Measurements from ENCODE around the gene CD96. TPM values are rescaled to one million over a fixed set of nuclear protein-coding genes. Genes with fewer than 3 reads are reported as not detected.

CD96 gene
- total and polyA plus RNA-seq, 2 donors (not counting 3 experiments of a cell fraction or from before 2014, with no cell fraction given), result not detected

GRCh38 chr3:111618945-111619344, 76.9 kb downstream of the CD96 start:
- CTCF ChIA-PET, result no interaction called here
- Histone ChIP-seq H3K36me3 (ENCODE audit: control insufficient read depth in 2 of 2, extremely low read depth in 1 of 2, insufficient read depth in 2 of 2, low read length in 2 of 2) (no peaks in the 10 kb centered on the region), H3K4me1 (ENCODE audit: control insufficient read depth, extremely low read depth, insufficient read depth, low read length) (no peaks in the 10 kb centered on the region), H3K27ac (ENCODE audit: insufficient read depth, low read depth, low read length) (no peak overlapping the region), H3K9me1 (replicated peaks; ENCODE audit: control insufficient read depth, extremely low read depth, insufficient read depth, low read length) (no peaks in the 10 kb centered on the region), H3K4me3 (replicated peaks in 1 of 3; ENCODE audit: insufficient read depth in 1 of 3, low read depth in 1 of 3, low read length in 3 of 3) (no peak overlapping the region), H3K27me3 (ENCODE audit: control insufficient read depth in 2 of 2, insufficient read depth in 2 of 2, low read length in 2 of 2) (peaks cover 3 to 5% of the 10 kb centered on the region in 2 experiments), H3K9ac (replicated peaks; ENCODE audit: extremely low read depth, insufficient read depth, low read length) (no peak overlapping the region), H3K9me3 (replicated peaks; ENCODE audit: control insufficient read depth, insufficient read depth, low read length) (no peaks in the 10 kb centered on the region), H4K20me1 (replicated peaks; ENCODE audit: control insufficient read depth, extremely low read depth, insufficient read depth, low read length) (no peaks in the 10 kb centered on the region), H3K79me2 (ENCODE audit: control insufficient read depth, insufficient read depth, low read length) (no peaks in the 10 kb centered on the region), H3K4me2 (ENCODE audit: insufficient read depth, low read length) (no peak overlapping the region), H2AFZ (ENCODE audit: low read depth, low read length) (no peak overlapping the region)
- dilution Hi-C loops (cut with MboI; ENCODE audit: extremely low pct_ligation_motif_present, low sequenced_read_pairs), result no loop called here
- DNase-seq (ENCODE audit: low read depth, low spot score) (no peak), FAIRE-seq (no peak)
- TF ChIP-seq FOS (IDR thresholded peaks at IDR 0.05; ENCODE audit: borderline replicate concordance, insufficient read depth, low read length), result no peak
- TF ChIP-seq, protein P1, sequence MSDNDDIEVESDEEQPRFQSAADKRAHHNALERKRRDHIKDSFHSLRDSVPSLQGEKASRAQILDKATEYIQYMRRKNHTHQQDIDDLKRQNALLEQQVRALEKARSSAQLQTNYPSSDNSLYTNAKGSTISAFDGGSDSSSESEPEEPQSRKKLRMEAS (IDR thresholded peaks at IDR 0.05; ENCODE audit: insufficient read depth, insufficient read length), result no peak
- TF ChIP-seq POLR2AphosphoS5 (IDR thresholded peaks at IDR 0.05; ENCODE audit: insufficient read depth, low read depth, low read length), result no peak
- no peak for TF ChIP-seq MYC (IDR thresholded peaks at IDR 0.05; ENCODE audit: low read depth, low read length)
- intact Hi-C loops (cut with micrococcal nuclease), result no loop called here
- no TSS peak for BruUV-seq (replicated peaks)
- POLR2A ChIA-PET, result interaction anchor here (0.8 kb wide), 1 partner anchor 9 kb away, joined by 3 read pairs; no protein-coding TSS in a partner anchor

- no peak for FAIRE-seq
- Histone ChIP-seq H3K27me3 (ENCODE audit: control insufficient read depth in 2 of 2, insufficient read depth in 2 of 2, low read length in 2 of 2) (peaks cover 3 to 5% of the 10 kb centered on the region in 2 experiments), H3K4me2 (ENCODE audit: insufficient read depth, low read length) (no peak overlapping the region), H4K20me1 (replicated peaks; ENCODE audit: control insufficient read depth, extremely low read depth, insufficient read depth, low read length) (no peaks in the 10 kb centered on the region), H3K4me1 (ENCODE audit: control insufficient read depth, extremely low read depth, insufficient read depth, low read length) (no peaks in the 10 kb centered on the region), H3K9ac (replicated peaks; ENCODE audit: extremely low read depth, insufficient read depth, low read length) (no peak overlapping the region), H3K36me3 (ENCODE audit: control insufficient read depth in 2 of 2, extremely low read depth in 1 of 2, insufficient read depth in 2 of 2, low read length in 2 of 2) (no peaks in the 10 kb centered on the region), H3K79me2 (ENCODE audit: control insufficient read depth, insufficient read depth, low read length) (no peaks in the 10 kb centered on the region), H2AFZ (ENCODE audit: low read depth, low read length) (no peak overlapping the region), H3K9me3 (replicated peaks; ENCODE audit: control insufficient read depth, insufficient read depth, low read length) (no peaks in the 10 kb centered on the region), H3K27ac (ENCODE audit: insufficient read depth, low read depth, low read length) (no peak overlapping the region), H3K4me3 (replicated peaks in 1 of 3; ENCODE audit: insufficient read depth in 1 of 3, low read depth in 1 of 3, low read length in 3 of 3) (no peak overlapping the region), H3K9me1 (replicated peaks; ENCODE audit: control insufficient read depth, extremely low read depth, insufficient read depth, low read length) (no peaks in the 10 kb centered on the region)
- DNase-seq (ENCODE audit: low read depth, low spot score), result no peak
- no peak for TF ChIP-seq EZH2 (IDR thresholded peaks at IDR 0.05; ENCODE audit: borderline replicate concordance, low read depth, low read length, severe bottlenecking)
- TF ChIP-seq FOS (IDR thresholded peaks at IDR 0.05; ENCODE audit: borderline replicate concordance, insufficient read depth, low read length), result no peak
- no peak for TF ChIP-seq MYC (IDR thresholded peaks at IDR 0.05; ENCODE audit: low read depth, low read length)
- TF ChIP-seq, protein P1 (IDR thresholded peaks at IDR 0.05; ENCODE audit: insufficient read depth, insufficient read length), result no peak
- TF ChIP-seq, protein P2, sequence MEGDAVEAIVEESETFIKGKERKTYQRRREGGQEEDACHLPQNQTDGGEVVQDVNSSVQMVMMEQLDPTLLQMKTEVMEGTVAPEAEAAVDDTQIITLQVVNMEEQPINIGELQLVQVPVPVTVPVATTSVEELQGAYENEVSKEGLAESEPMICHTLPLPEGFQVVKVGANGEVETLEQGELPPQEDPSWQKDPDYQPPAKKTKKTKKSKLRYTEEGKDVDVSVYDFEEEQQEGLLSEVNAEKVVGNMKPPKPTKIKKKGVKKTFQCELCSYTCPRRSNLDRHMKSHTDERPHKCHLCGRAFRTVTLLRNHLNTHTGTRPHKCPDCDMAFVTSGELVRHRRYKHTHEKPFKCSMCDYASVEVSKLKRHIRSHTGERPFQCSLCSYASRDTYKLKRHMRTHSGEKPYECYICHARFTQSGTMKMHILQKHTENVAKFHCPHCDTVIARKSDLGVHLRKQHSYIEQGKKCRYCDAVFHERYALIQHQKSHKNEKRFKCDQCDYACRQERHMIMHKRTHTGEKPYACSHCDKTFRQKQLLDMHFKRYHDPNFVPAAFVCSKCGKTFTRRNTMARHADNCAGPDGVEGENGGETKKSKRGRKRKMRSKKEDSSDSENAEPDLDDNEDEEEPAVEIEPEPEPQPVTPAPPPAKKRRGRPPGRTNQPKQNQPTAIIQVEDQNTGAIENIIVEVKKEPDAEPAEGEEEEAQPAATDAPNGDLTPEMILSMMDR (IDR thresholded peaks at IDR 0.05; ENCODE audit: extremely low read depth in 1 of 2, insufficient read depth in 1 of 2, low read depth in 1 of 2, low read length in 2 of 2), result no peak
- TF ChIP-seq GATA2 (IDR thresholded peaks at IDR 0.05; ENCODE audit: insufficient read depth, insufficient read length, low read depth, low read length), result no peak
- no peak for TF ChIP-seq POLR2AphosphoS5 (IDR thresholded peaks at IDR 0.05; ENCODE audit: insufficient read depth, low read depth, low read length)
- no peak for TF ChIP-seq POLR2A (IDR thresholded peaks at IDR 0.05; ENCODE audit: low read depth, low read length)
- TF ChIP-seq JUN (IDR thresholded peaks at IDR 0.05; ENCODE audit: borderline replicate concordance, insufficient read depth, insufficient read length, low read depth), result no peak
- POLR2A ChIA-PET, result no interaction called here
- dilution Hi-C loops (cut with MboI; ENCODE audit: extremely low pct_ligation_motif_present, low sequenced_read_pairs) (no loop called here), intact Hi-C loops (cut with micrococcal nuclease) (no loop called here)
- BruUV-seq (replicated peaks), result no TSS peak
- CTCF ChIA-PET, result no interaction called here
Observed at GRCh38 chr3:111619833-111620232, 77.8 kb downstream of the CD96 start.

Measured in endothelial cell of umbilical vein (primary cell).